K562 (cell line): ENCODE results near the gene DALRD3. TPM values are rescaled to one million over a fixed set of nuclear protein-coding genes. Genes with fewer than 3 reads are reported as not detected.

ENCODE experiments used
- ARID1B ChIP-seq: fragments of 450-650 bp; IDR thresholded peaks from 2 replicates; pipeline ENCODE4 v1.6.1; 2016; ENCODE audit warnings: antibody characterized with exemption, mild to moderate bottlenecking, inconsistent platforms
- BCOR ChIP-seq: fragments of 450-650 bp; IDR thresholded peaks from 2 replicates; pipeline ENCODE4 v1.6.1; 2016
- CREB1 ChIP-seq, 2 experiments: sonication (generic) in 1 of 2; formaldehyde crosslinking in 1 of 2; IDR thresholded peaks; 2 replicates each; pipeline versions ENCODE4 v1.6.1 to v1.8.0; 2012 to 2022; ENCODE audit warnings: inconsistent platforms in 1 of 2, mild to moderate bottlenecking in 1 of 2, missing genetic modification reagents in 1 of 2, moderate library complexity in 1 of 2
- CREM ChIP-seq: IDR thresholded peaks from 2 replicates; pipeline ENCODE4 v1.6.1; 2014; ENCODE audit warnings: antibody characterized with exemption, low read depth
- DPF2 ChIP-seq: fragments of 450-650 bp; IDR thresholded peaks from 2 replicates; pipeline ENCODE4 v1.6.1; 2016
- EGR1 ChIP-seq: fragments of 450-650 bp; conservative IDR thresholded peaks from 2 replicates; pipeline ENCODE4 v1.6.1; 2017; ENCODE audit warnings: mild to moderate bottlenecking
- EP300 ChIP-seq: IDR thresholded peaks from 2 replicates; pipeline ENCODE4 v1.6.1; 2012; ENCODE audit warnings: low read length, improper control_type of control experiment
- JUND ChIP-seq, 2 experiments: IDR thresholded peaks; 2 replicates in 1 of 2; 3 replicates in 1 of 2; pipeline ENCODE4 v1.6.1; 2011; ENCODE audit warnings: borderline replicate concordance in 2 of 2, low read depth in 2 of 2, low read length in 2 of 2, improper control_type of control experiment in 1 of 2, missing biosample characterization in 1 of 2, missing genetic modification characterization in 1 of 2, missing genetic modification reagents in 1 of 2
- MTA1 ChIP-seq: fragments of 450-650 bp; IDR thresholded peaks from 2 replicates; pipeline ENCODE4 v1.6.1; 2017; ENCODE audit warnings: borderline replicate concordance
- NRF1 ChIP-seq, 2 experiments: fragments of 450-650 bp; IDR thresholded peaks in 1 of 2; conservative IDR thresholded peaks in 1 of 2; 2 replicates each; pipeline ENCODE4 v1.6.1; 2014; ENCODE audit warnings: mild to moderate bottlenecking in 2 of 2
- POLR2G ChIP-seq: fragments of 200-400 bp; formaldehyde crosslinking; IDR thresholded peaks from 2 replicates; pipeline ENCODE4 v1.6.1; 2017; ENCODE audit warnings: low read depth, mild to moderate bottlenecking, antibody characterized with exemption, low read length, moderate library complexity
- PRDM10 ChIP-seq: fragments of 450-650 bp; IDR thresholded peaks from 2 replicates; pipeline ENCODE4 v1.6.1; 2018; ENCODE audit not compliant: partially characterized antibody
- RBFOX2 ChIP-seq: fragments of 200-400 bp; formaldehyde crosslinking; IDR thresholded peaks from 2 replicates; pipeline ENCODE4 v1.6.1; 2017; ENCODE audit warnings: low read depth, mild to moderate bottlenecking, low read length, moderate library complexity
- SMARCA4 ChIP-seq: fragments of 450-650 bp; IDR thresholded peaks from 2 replicates; pipeline ENCODE4 v1.6.1; 2016
- SMARCE1 ChIP-seq: fragments of 450-650 bp; IDR thresholded peaks from 2 replicates; pipeline ENCODE4 v1.7.1; 2016; ENCODE audit warnings: mild to moderate bottlenecking
- TEAD1 ChIP-seq, 2 experiments: fragments of 450-650 bp in 1 of 2; sonication (generic) in 1 of 2; formaldehyde crosslinking; IDR thresholded peaks; 2 replicates each; pipeline versions ENCODE4 v1.4.0 to v1.8.0; 2020 to 2022; ENCODE audit warnings: mild to moderate bottlenecking in 2 of 2, missing genetic modification reagents in 1 of 2
- TGIF2 ChIP-seq: sonication (generic); formaldehyde crosslinking; IDR thresholded peaks from 2 replicates; pipeline ENCODE4 v1.8.1; 2022; ENCODE audit warnings: mild to moderate bottlenecking, missing genetic modification reagents, moderate library complexity
- YY1 ChIP-seq, 3 experiments: IDR thresholded peaks; 2 replicates each; pipeline ENCODE4 v1.6.1; 2011; ENCODE audit warnings: low read length in 2 of 3, mild to moderate bottlenecking in 2 of 3, moderate library complexity in 2 of 3, borderline replicate concordance in 1 of 3, control low read depth in 1 of 3, low read depth in 1 of 3; ENCODE audit not compliant: insufficient read depth in 3 of 3, insufficient replicate concordance in 2 of 3, control insufficient read depth in 1 of 3, insufficient read length in 1 of 3; ENCODE audit errors: extremely low read depth in 1 of 3
- ZFP36 ChIP-seq: fragments of 150-350 bp; IDR thresholded peaks from 2 replicates; pipeline ENCODE4 v1.6.1; 2018; ENCODE audit warnings: low read length, low read depth; ENCODE audit not compliant: partially characterized antibody
- ZKSCAN1 ChIP-seq: fragments of 150-350 bp; IDR thresholded peaks from 2 replicates; pipeline ENCODE4 v1.6.1; 2016; ENCODE audit warnings: low read depth, low read length
- ZNF561 ChIP-seq: fragments of 450-650 bp; formaldehyde crosslinking; conservative IDR thresholded peaks from 2 replicates; pipeline ENCODE4 v1.4.0; 2020; ENCODE audit warnings: mild to moderate bottlenecking, moderate library complexity
- polyA plus RNA-seq, 8 experiments: library from polyadenylated mRNA; depleted of rRNA in 4 of 8; stranded (reverse) in 5 of 8; unstranded in 3 of 8; fragments of >200 nt; fragmentation: Nextera tagmentation in 2 of 8; fragmentation: Illumina TruSeq in 1 of 8; extraction: Ambion mirVana in 2 of 8; extraction: Trizol in 1 of 8; gene quantifications; 2 replicates each; pipeline versions ENCODE4 v1.2.1 to v1.2.3, GENCODE V29; 2011 to 2014; ENCODE audit warnings: inconsistent platforms in 1 of 8, missing spikeins in 1 of 8
- total RNA-seq, 7 experiments: library from RNA; depleted of rRNA in 6 of 7; stranded (reverse); fragments of >200 nt in 6 of 7; fragmentation: Illumina TruSeq in 2 of 7; extraction: Trizol in 2 of 7; gene quantifications; 2 replicates each; pipeline versions ENCODE4 v1.2.1 to v1.2.3, GENCODE V29; 2011 to 2021; ENCODE audit warnings: low replicate concordance in 1 of 7
- TF ChIP-seq, protein P1 (sequence below): fragments of 250-450 bp; sonication (Bioruptor Pico); IDR thresholded peaks from 2 replicates; pipeline ENCODE4 v1.8.0; 2022; ENCODE audit warnings: inconsistent platforms

DALRD3 gene
- total and polyA plus RNA-seq, 9 of the 15 experiments (the other 6 are each of a cell fraction or from before 2014, with no cell fraction given) = 6.6 to 31.3 (median 14.4) TPM

GRCh38 chr3:48989796-48990635, 28.4 kb downstream of the DALRD3 start, which contains the start of gene P4HTM (continued):
- no peak for TF ChIP-seq TGIF2 (CRISPR knock-in tag)
- peak; percentile 98 for TF ChIP-seq EGR1
- TF ChIP-seq PRDM10 = peak; percentile 13
- peak; percentile 90; the same call in 1 of the 2 replicates for TF ChIP-seq SMARCE1
- TF ChIP-seq CREB1 (IDR thresholded peaks at IDR 0.05) = peak; percentile 87
- TF ChIP-seq CREB1 (CRISPR knock-in tag; IDR thresholded peaks at IDR 0.05) = peak; percentile 49; the same call in 1 of the 2 replicates
- TF ChIP-seq JUND (IDR thresholded peaks at IDR 0.05; ENCODE audit: borderline replicate concordance, low read depth, low read length) = peak; percentile 98
- TF ChIP-seq JUND (tag; IDR thresholded peaks at IDR 0.05; ENCODE audit: borderline replicate concordance, low read depth, low read length) = peak; percentile 92; the same call in 1 of the 3 replicates
- peak; percentile 24 to 64; a peak in 3 of 4 replicates for TF ChIP-seq NRF1 (conservative IDR thresholded peaks at IDR 0.05 in 1 of 2, IDR thresholded peaks at IDR 0.05 in 1 of 2)
- TF ChIP-seq, protein P1, sequence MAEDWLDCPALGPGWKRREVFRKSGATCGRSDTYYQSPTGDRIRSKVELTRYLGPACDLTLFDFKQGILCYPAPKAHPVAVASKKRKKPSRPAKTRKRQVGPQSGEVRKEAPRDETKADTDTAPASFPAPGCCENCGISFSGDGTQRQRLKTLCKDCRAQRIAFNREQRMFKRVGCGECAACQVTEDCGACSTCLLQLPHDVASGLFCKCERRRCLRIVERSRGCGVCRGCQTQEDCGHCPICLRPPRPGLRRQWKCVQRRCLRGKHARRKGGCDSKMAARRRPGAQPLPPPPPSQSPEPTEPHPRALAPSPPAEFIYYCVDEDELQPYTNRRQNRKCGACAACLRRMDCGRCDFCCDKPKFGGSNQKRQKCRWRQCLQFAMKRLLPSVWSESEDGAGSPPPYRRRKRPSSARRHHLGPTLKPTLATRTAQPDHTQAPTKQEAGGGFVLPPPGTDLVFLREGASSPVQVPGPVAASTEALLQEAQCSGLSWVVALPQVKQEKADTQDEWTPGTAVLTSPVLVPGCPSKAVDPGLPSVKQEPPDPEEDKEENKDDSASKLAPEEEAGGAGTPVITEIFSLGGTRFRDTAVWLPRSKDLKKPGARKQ (CRISPR knock-in tag) = peak; percentile 69; the same call in 1 of the 2 replicates
- TF ChIP-seq BCOR = no peak
- TF ChIP-seq DPF2 = peak; percentile 90; the same call in 1 of the 2 replicates
- peak; percentile 49; the same call in 1 of the 2 replicates for TF ChIP-seq EP300
- TF ChIP-seq ZFP36 = peak; percentile 40
- peak; percentile 75 for TF ChIP-seq RBFOX2
- 0 out of 2 replicates have a peak, but pooled peaks have one; percentile 26 for TF ChIP-seq ZKSCAN1
- TF ChIP-seq MTA1 = peak; percentile 84
- TF ChIP-seq ZNF561 (CRISPR knock-in tag) = no peak
- TF ChIP-seq CREM = peak; percentile 92
- peak; percentile 86 for TF ChIP-seq SMARCA4
- peak; percentile 78 for TF ChIP-seq POLR2G
- TF ChIP-seq TEAD1 (CRISPR knock-in tag; IDR thresholded peaks at IDR 0.05) = peak; percentile 50 to 95; a peak in 3 of 4 replicates
- TF ChIP-seq ARID1B = peak; percentile 81
- TF ChIP-seq YY1 (IDR thresholded peaks at IDR 0.05; ENCODE audit: borderline replicate concordance in 1 of 3, control insufficient read depth in 1 of 3, extremely low read depth in 1 of 3, insufficient read depth in 3 of 3, insufficient read length in 1 of 3, insufficient replicate concordance in 2 of 3, low read depth in 1 of 3, low read length in 2 of 3) = peak in 2 of 3 experiments; percentile 19 to 29
